Epithelial cell of proximal tubule (primary cell): ENCODE data around the gene ELF4. TPM values are rescaled to one million over a fixed set of nuclear protein-coding genes. Genes with fewer than 3 reads are reported as not detected.

Experiments
- DNase-seq: peaks from one replicate; pipeline ENCODE4 v3.0.0-alpha.2; 2011; ENCODE audit warnings: low read depth
- H3K4me3 ChIP-seq: 2 replicates; pipeline ENCODE4 v1.5.1; 2011; ENCODE audit warnings: low read depth, mild to moderate bottlenecking, low read length
- total RNA-seq: library from RNA; depleted of rRNA; stranded (reverse); fragments of >200 nt; gene quantifications from 2 replicates; pipeline ENCODE4 v1.2.3, GENCODE V29; 2015
- TF ChIP-seq, protein P1 (sequence below): conservative IDR thresholded peaks from 2 replicates; pipeline ENCODE4 v1.5.1; 2012; ENCODE audit warnings: low read depth, mild to moderate bottlenecking, low read length

Gene ELF4
- total RNA-seq, 1 donor from 2014 or later, result 19.3 TPM

DNA sequence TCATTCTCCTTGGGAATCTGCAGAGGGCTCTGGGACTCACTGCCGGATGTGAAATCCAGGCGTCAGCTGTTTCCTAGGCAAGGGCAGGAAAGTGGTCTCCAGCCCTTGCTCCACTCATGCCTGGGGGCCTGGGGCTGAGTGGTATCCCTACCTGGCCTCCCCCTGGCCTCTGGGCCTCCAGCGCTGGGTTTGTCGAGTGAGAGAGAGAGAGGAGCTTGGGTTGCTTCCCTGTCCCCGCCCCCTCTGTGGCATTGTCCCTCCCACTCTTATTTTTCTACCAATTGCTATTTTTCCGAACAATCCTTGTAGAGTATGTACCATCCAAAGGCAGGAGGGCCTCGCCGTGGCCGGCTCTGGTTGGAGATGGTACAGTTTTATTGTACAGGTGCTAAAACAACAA lies 53.1 kb downstream of the ELF4 start:
- no peak overlapping the region for H3K4me3 ChIP-seq
- DNase-seq, result no peak
- TF ChIP-seq, protein P1, sequence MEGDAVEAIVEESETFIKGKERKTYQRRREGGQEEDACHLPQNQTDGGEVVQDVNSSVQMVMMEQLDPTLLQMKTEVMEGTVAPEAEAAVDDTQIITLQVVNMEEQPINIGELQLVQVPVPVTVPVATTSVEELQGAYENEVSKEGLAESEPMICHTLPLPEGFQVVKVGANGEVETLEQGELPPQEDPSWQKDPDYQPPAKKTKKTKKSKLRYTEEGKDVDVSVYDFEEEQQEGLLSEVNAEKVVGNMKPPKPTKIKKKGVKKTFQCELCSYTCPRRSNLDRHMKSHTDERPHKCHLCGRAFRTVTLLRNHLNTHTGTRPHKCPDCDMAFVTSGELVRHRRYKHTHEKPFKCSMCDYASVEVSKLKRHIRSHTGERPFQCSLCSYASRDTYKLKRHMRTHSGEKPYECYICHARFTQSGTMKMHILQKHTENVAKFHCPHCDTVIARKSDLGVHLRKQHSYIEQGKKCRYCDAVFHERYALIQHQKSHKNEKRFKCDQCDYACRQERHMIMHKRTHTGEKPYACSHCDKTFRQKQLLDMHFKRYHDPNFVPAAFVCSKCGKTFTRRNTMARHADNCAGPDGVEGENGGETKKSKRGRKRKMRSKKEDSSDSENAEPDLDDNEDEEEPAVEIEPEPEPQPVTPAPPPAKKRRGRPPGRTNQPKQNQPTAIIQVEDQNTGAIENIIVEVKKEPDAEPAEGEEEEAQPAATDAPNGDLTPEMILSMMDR, result no peak

DNA sequence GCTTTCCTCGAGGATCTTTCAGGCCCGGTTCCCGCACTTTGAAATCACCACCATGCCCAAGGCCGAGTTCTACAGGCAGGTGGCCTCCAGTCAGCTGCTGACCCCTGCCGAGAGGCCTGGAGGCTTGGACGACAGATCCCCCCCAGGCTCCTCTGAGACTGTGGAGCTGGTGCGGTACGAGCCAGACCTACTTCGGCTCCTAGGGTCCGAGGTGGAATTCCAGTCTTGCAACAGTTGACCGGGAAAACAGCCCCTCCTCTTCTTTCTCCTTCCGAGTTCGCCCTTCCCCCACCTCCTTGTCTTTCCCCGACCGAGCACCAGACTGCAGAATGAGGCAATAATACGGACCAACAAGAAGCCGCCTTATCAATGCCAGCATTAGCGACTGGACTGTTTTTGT lies 54.4 kb downstream of the ELF4 start:
- TF ChIP-seq, protein P1, result no peak
- DNase-seq, result no peak

DNA sequence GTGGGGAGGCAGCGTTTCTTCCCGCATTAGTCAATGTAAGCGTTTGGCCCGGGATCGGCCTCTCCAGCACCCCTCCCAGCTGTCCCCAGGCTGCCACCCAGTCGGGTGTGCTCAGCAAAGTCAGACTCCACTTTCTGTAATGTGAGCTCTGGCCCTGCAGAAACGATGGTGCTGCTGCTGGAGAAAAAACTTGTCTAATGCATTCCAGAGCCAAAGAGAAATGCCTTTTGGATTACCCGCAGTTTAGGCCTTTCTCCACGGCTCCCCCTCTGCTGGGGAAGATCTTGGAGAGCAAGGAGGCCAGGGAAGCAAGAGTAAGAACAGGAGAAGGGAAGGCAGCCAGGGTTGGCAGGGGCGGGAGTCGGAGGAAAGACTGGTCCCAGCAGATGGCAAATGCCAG lies 55.2 kb downstream of the ELF4 start:
- H3K4me3 ChIP-seq, result no peak overlapping the region
- TF ChIP-seq, protein P1, result no peak
- no peak for DNase-seq

More for the DNA sequence above, 54.4 kb downstream of the ELF4 start:
- no peak overlapping the region for H3K4me3 ChIP-seq

DNA sequence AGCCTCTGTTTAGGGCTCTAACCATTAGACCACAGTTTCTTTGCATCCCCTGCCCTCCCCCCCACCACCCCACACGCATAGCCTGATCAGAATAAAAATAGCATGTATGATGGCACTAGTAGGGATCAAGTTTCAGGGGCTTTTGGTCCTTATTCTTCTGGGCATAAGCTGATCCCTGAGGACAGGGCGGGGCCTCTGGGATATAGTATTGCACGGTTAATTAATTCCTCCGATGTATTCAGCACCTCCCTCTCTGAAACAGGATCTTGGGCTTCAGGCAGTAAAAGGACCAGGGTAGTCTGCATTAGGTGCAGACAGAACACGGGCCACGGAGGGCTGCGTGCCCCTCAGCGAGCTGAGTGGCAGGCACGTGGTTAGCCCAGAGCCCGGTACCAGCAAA lies 57.1 kb downstream of the ELF4 start:
- no peak for DNase-seq
- H3K4me3 ChIP-seq, result no peak overlapping the region

DNA sequence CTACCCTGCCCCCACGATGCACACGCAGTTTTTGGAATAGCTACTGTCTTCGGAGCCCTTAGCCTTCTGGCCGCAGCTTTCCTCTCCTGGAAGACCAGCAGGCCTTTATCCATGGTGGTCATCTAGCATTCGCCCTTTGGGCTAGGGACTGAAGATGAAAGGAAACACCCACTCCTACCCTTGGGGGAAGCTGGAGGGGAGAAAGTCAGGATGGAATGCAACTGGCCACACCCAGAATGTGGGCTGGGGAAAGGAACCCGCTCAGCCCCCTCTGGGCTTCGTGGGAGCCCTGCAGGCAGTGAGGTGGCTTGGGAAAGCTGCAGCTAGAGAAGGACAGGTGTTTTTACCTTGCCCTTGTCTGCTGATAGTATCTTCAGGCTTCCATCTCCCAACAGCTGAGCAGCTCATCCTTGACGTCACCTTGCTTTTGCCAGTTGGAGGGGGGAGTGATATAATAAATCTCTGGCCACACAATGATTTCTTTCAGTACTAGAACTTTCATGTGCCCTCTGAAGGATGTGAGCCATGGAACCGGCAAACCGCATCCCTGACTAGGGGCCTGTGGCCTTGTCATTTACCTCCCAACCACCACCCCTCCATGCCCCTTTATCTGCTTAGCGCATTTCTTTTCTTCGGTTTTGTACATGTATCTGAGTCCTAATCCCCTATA lies 59.0 kb downstream of the ELF4 start:
- no peak overlapping the region for H3K4me3 ChIP-seq
- TF ChIP-seq, protein P1, result no peak
- DNase-seq, result no peak

More for the DNA sequence above, 57.1 kb downstream of the ELF4 start:
- TF ChIP-seq, protein P1, result no peak

DNA sequence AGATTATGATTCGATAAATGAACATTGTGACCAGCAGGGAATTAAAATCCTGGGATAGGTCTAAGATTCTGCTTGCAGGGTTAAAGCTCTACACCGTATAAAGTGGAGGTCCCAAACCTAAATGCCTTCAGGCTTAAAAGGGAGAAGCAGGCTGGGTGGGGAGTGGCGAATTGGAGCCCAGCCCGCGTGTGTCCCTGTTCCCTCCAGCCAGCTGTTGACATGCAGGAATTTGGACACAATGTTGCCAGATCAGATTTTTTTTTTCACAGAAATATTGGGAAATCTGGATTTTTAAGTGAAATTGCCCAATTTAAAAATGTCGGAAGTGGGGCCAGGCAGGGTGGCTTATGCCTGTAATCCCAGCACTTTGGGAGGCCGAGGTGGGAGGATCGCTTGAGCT lies 60.5 kb downstream of the ELF4 start:
- H3K4me3 ChIP-seq, result no peak overlapping the region
- TF ChIP-seq, protein P1, result no peak
- DNase-seq, result no peak

DNA sequence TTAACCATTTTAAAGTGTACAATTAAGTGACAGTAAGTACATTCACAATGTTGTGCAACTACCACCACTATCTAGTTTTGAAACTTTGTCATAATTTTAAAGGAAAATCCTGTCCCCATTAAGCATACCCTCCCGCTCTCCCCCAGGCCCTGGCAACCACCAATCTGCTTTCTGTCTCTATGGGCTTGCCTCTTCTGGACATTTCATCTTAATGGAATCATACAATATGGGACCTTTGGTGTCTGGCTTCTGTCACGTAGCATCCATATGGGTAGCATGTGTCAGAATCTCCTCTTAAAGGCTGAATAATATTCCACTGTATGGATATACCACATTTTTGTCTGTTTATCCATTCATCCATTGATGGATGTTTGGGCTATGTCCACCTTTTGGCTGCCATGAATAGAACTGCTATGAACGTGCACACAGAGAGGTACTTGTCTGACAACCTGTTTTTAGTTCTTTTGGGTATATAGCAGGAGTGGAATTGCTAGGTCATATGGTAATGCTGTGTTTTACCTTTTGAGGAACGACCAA lies 61.5 kb downstream of the ELF4 start:
- no peak for DNase-seq
- TF ChIP-seq, protein P1, result no peak

More for the DNA sequence above, 61.5 kb downstream of the ELF4 start:
- H3K4me3 ChIP-seq, result no peak overlapping the region
